Osteocyte (in vitro differentiated cells): Measurements from ENCODE around the gene DDX53. TPM values are rescaled to one million over a fixed set of nuclear protein-coding genes. Genes with fewer than 3 reads are reported as not detected.

Experiments used
- DNase-seq: peaks from one replicate; pipeline ENCODE4 v3.0.0; 2021; ENCODE audit warnings: mixed read lengths; ENCODE audit not compliant: unreplicated experiment; ENCODE audit errors: extremely low spot score
- H3K27ac Mint-ChIP-seq: one replicate; pipeline ENCODE4 v1.8.0; 2021; ENCODE audit warnings: mild to moderate bottlenecking, mixed read lengths; ENCODE audit not compliant: unreplicated experiment
- H3K27me3 Mint-ChIP-seq: one replicate; pipeline ENCODE4 v1.8.0; 2021; ENCODE audit warnings: mixed read lengths; ENCODE audit not compliant: unreplicated experiment
- H3K36me3 Mint-ChIP-seq: one replicate; pipeline ENCODE4 v1.8.0; 2021; ENCODE audit warnings: mixed read lengths; ENCODE audit not compliant: unreplicated experiment
- H3K4me1 Mint-ChIP-seq: one replicate; pipeline ENCODE4 v1.8.0; 2021; ENCODE audit warnings: mixed read lengths; ENCODE audit not compliant: unreplicated experiment
- H3K4me3 Mint-ChIP-seq: one replicate; pipeline ENCODE4 v1.8.0; 2021; ENCODE audit warnings: mild to moderate bottlenecking, moderate library complexity, mixed read lengths; ENCODE audit not compliant: unreplicated experiment
- H3K9me3 Mint-ChIP-seq: one replicate; pipeline ENCODE4 v1.8.0; 2021; ENCODE audit warnings: mixed read lengths; ENCODE audit not compliant: unreplicated experiment
- CTCF ChIP-seq: fragments of 200-600 bp; sonication (generic); IDR thresholded peaks from 2 replicates; pipeline ENCODE4 v1.5.0; 2021; ENCODE audit warnings: antibody characterized with exemption, mild to moderate bottlenecking, moderate library complexity
- total RNA-seq: library from RNA; stranded (reverse); gene quantifications from 2 replicates; pipeline ENCODE4 v1.2.1, GENCODE V29; 2021

Gene DDX53
- total RNA-seq, 1 donor from 2014 or later, result not detected

- TF ChIP-seq CTCF, result no peak
- no peaks in the 10 kb centered on the region for H3K36me3 Mint-ChIP-seq
- H3K27me3 Mint-ChIP-seq, result no peaks in the 10 kb centered on the region
- no peak overlapping the region for H3K4me3 Mint-ChIP-seq
- peaks cover 3% of the 10 kb centered on the region for H3K4me1 Mint-ChIP-seq
- DNase-seq, result no peak
- H3K9me3 Mint-ChIP-seq, result peaks cover under 1% of the 10 kb centered on the region
- no peak overlapping the region for H3K27ac Mint-ChIP-seq
These were observed 12.4 kb downstream of the DDX53 start for GRCh38 chrX:23012162-23012561.

GRCh38 chrX:23012636-23013035 lies 12.9 kb downstream of the DDX53 start:
- no peak for TF ChIP-seq CTCF
- Mint-ChIP-seq H3K4me1 (peaks cover 3% of the 10 kb centered on the region), H3K36me3 (no peaks in the 10 kb centered on the region), H3K9me3 (no peaks in the 10 kb centered on the region), H3K4me3 (no peak overlapping the region), H3K27me3 (no peaks in the 10 kb centered on the region), H3K27ac (no peak overlapping the region)
- no peak for DNase-seq

- DNase-seq, result no peak
- Mint-ChIP-seq H3K9me3 (no peaks in the 10 kb centered on the region), H3K4me1 (peaks cover 2% of the 10 kb centered on the region), H3K27me3 (no peaks in the 10 kb centered on the region), H3K27ac (no peak overlapping the region), H3K4me3 (no peak overlapping the region), H3K36me3 (no peaks in the 10 kb centered on the region)
- TF ChIP-seq CTCF, result no peak
These were observed 13.6 kb downstream of the DDX53 start for GRCh38 chrX:23013366-23013765.

GRCh38 chrX:23031600-23031999 lies 31.8 kb downstream of the DDX53 start:
- Mint-ChIP-seq H3K4me1 (no peaks in the 10 kb centered on the region), H3K36me3 (no peaks in the 10 kb centered on the region), H3K9me3 (no peaks in the 10 kb centered on the region), H3K27ac (no peak overlapping the region), H3K27me3 (peaks cover 6% of the 10 kb centered on the region), H3K4me3 (no peak overlapping the region)
- no peak for TF ChIP-seq CTCF
- DNase-seq, result no peak

- no peaks in the 10 kb centered on the region for H3K36me3 Mint-ChIP-seq
- no peak for DNase-seq
- no peaks in the 10 kb centered on the region for H3K9me3 Mint-ChIP-seq
- no peak overlapping the region for H3K27ac Mint-ChIP-seq
- no peak for TF ChIP-seq CTCF
- peaks cover 13% of the 10 kb centered on the region for H3K27me3 Mint-ChIP-seq
- H3K4me3 Mint-ChIP-seq, result no peak overlapping the region
- H3K4me1 Mint-ChIP-seq, result no peaks in the 10 kb centered on the region
These were observed 35.7 kb downstream of the DDX53 start for GRCh38 chrX:23035493-23035892.
